HG03039 (cell line): ENCODE measurements around the gene A1CF.
"Not testable (repeated sequence)": the region's sequence is repeated elsewhere in the genome, so short reads cannot be mapped to it uniquely, and the experiment has no call there.

Source experiments
- ATAC-seq: cut with Tn5 transposase; IDR thresholded peaks from one replicate; pipeline ENCODE4 v1.9.1; 2021; ENCODE audit warnings: mild to moderate bottlenecking, moderate library complexity; ENCODE audit not compliant: unreplicated experiment

The A1CF gene

DNA sequence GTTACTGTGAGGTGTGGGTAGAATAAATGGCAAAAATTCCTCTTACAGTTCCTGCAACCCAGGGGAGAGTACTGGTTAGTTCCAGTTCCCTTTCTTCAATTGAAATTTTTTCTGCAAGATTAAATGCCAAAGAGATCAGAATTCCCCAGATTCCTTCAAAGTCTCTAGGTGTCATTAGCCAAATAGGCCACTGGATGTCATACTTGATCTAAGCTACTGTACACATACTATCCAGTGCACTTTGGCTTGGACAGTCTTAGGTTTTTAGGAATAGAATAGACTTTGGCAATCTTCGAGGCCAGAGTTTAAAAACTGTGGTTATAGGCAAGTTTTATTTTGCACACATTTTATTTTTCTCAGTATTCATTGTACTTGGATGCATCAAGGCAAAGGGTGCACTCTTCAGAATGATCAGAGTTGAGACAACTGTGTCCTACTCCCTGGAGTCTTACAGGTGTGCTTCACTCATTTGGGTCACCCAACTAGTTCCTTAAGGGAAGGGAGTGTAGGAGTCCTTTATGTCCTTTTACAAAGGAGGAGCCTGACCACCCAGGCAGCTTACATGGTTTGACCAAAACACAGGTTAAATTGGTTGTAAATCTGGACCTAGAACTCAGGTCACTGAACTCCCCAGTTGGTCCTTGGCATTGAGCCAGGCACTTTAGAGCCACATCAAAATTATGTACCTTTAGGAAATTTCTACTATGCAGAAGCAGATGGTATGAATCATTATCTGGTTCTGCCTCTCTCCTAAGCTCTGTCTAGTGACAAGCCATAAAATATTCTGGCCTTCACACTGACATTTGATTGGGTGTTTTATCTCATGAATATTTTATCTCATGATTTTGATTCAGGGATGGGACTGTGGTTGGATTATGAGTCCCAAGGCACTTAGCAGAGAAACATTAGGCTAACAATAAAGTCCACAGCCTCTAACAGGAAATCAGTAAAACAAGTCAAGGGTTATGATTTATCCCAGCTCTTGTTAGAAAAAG lies 96.2 kb downstream of the A1CF start:
- no peak for ATAC-seq

DNA sequence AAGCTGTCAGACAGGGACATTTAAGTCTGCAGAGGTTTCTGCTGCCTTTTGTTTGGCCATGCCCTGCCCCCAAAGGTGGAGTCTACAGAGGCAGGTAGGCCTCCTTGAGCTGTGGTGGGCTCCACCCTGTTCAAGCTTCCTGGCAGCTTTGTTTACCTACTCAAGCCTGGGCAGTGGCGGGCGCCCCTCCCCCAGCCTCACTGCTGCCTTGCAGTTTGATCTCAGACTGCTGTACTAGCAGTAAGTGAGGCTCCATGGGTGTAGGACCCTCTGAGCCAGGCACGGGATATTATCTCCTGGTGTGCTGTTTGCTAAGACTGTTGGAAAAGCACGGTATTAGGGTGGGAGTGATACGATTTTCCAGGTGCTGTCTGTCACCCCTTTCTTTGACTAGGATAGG lies 97.5 kb downstream of the A1CF start:
- ATAC-seq, result not testable (repeated sequence)

DNA sequence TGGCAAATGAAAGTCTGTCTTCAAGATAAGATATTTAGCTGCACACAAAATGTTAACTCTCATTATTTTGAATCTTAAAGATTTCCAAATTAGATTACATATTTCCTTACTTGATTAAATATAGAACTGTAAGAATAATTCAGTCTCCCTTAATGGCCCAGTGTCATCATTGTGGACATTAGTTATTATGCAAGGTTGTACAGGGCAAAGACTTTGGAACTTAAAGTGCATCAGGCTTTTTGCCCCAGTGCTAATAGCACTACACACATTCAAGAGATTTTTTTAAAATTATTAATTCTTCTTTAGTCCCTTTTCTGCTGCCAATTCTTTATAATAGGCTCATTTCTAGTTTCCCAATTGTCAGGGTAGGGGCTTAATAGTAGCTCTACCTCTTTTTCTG lies 103.4 kb downstream of the A1CF start:
- ATAC-seq, result not testable (repeated sequence)

DNA sequence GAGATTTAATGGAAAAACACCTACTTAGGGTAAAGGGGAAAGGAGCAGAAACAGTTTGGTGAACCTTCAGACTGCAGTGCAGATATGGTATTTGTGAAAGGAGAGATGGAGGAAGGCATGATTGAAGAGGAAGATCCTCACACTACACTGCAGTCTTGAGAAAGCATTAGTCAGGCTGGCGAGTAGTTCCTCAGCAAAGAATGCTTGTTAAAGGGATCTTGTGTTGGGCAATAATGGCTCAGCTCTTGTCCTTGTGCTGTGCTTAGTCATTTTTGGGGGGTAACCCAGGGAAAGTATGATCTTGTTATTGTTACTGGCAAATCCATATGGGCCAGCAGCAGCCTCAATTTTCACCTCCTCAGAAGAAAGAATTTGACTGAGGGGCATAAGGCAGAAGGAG lies 105.4 kb downstream of the A1CF start:
- ATAC-seq, result not testable (repeated sequence)

DNA sequence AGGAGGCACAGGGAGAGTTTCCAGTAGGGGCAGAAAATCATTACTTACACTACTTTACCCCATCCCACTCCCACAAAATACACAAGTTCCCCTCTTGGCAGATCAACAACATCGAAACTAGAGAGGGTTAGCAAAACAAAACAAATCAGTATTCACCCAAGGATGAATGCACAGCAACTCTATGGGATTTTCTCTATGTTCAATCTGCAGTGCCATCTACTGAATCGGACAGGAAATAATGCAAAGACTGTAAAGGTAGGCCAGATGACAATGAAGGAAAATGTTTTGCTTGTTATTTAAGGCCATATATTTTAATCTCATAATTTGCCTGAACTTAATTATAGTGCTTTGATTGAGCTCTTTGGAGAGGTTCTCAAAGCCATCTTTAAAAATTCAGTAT lies 110.6 kb downstream of the A1CF start:
- ATAC-seq, result not testable (repeated sequence)

DNA sequence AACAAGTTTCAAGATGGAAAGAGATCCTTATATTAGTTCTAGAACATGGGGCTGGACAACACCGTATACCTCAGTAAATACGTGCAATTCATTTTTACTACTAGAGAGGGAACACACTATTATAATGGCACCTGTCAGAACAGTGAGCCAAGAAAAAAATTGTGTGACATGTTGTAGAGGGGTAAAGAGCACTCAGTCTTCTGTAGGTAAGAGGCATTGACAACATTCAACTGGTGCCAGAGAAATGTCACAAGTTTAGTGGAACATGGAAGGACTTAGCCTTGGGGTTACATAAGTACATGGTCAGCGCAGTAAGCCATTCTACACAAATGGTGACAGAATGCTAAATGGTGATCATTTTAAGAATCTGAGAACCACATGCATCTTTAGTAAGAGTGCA lies 113.4 kb downstream of the A1CF start:
- ATAC-seq, result not testable (repeated sequence)

DNA sequence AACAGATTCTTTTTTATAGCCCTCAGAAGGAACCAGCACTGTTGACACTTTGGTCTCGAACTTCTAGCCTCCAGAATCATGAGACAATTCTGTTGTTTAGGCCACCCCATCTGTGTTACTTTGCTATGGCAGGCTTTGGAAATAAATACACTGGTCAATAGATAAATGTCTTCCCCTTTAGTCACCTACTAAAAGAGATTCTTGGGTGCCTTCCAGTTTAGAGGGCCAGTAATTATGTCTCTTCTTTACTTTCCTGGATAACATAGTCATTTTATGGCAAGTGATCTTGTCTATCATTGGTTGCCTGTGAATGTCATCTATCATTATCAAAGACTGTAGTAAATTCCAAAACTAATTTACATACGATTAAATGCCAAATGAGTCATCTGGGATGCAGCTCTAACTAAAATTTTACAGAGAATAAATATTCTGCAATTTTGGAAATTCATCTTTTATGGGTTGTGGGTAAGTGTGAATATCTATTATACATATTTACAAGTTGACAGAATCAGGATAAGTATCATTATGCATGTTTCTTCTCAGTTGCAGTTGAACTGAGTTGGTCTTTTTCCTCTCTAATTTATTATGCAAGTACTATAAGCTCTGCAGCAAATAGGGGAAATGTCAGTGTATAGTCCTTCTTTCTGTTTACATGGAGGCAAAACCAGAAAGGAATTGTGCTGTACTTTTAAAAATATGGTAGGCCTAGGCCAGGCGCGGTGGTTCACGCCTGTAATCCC lies 118.5 kb downstream of the A1CF start:
- not testable (repeated sequence) for ATAC-seq
